B cell (primary cell): ENCODE measurements around the gene CAT. TPM values are rescaled to one million over a fixed set of nuclear protein-coding genes. Genes with fewer than 3 reads are reported as not detected.

Experiments used
- ATAC-seq: fragments of 200-7000 bp; cut with Tn5 transposase; one replicate; pipeline ENCODE4 v1.10.0; 2021; ENCODE audit warnings: low read depth, mild to moderate bottlenecking, moderate number of reproducible peaks, moderate library complexity
- CTCF ChIA-PET: fragments of 350-600 bp; sonication (Branson Sonifier 250); formaldehyde crosslinking; loops from one replicate; lab custom pipeline; 2021; ENCODE audit warnings: antibody characterized with exemption, inconsistent platforms; lab: Charles Lee
- POLR2A ChIA-PET: fragments of 350-600 bp; sonication (Branson Sonifier 250); formaldehyde crosslinking; loops from one replicate; lab custom pipeline; 2021; ENCODE audit warnings: antibody characterized with exemption; lab: Charles Lee
- DNase-seq: peaks from one replicate; pipeline ENCODE4 v3.0.0; 2013
- H2AFZ ChIP-seq: 2 replicates; pipeline ENCODE4 v1.6.1; 2012; ENCODE audit warnings: mild to moderate bottlenecking, low read depth, low read length; ENCODE audit not compliant: insufficient read depth, poor library complexity, severe bottlenecking
- H3K27ac ChIP-seq, 2 donors: 1 replicate in 1 of 2; 2 replicates in 1 of 2; pipeline ENCODE4 v1.5.1; 2012 to 2013; ENCODE audit warnings: low read length in 2 of 2, mild to moderate bottlenecking in 2 of 2, moderate library complexity in 1 of 2
- H3K27me3 ChIP-seq, 4 experiments: fragments of 200-600 bp in 1 of 4; sonication (generic) in 1 of 4; replicated peaks in 1 of 4; 1 replicate in 2 of 4; 2 replicates in 2 of 4; pipeline versions ENCODE4 v1.6.1 to v1.7.0; 2013 to 2016; ENCODE audit warnings: low read length in 3 of 4, mild to moderate bottlenecking in 2 of 4, mixed read lengths in 1 of 4, moderate library complexity in 1 of 4; ENCODE audit not compliant: insufficient read depth in 4 of 4, control insufficient read depth in 3 of 4; ENCODE audit errors: control extremely low read depth in 1 of 4
- H3K36me3 ChIP-seq, 2 experiments: replicated peaks in 1 of 2; 1 replicate in 1 of 2; 2 replicates in 1 of 2; pipeline versions ENCODE4 v1.6.1 to v1.7.1; 2013; ENCODE audit warnings: low read length in 1 of 2; ENCODE audit not compliant: insufficient read depth in 2 of 2, control insufficient read depth in 1 of 2; ENCODE audit errors: control extremely low read depth in 1 of 2, extremely low read depth in 1 of 2
- H3K4me1 ChIP-seq, 2 donors: fragments of 200-600 bp in 1 of 2; sonication (generic) in 1 of 2; 1 replicate in 1 of 2; 2 replicates in 1 of 2; pipeline versions ENCODE4 v1.5.1 to v1.6.1; 2013 to 2017; ENCODE audit warnings: low read length in 2 of 2; ENCODE audit not compliant: control insufficient read depth in 2 of 2, insufficient read depth in 2 of 2
- H3K4me2 ChIP-seq: replicated peaks from 2 replicates; pipeline ENCODE3; 2012; ENCODE audit warnings: mild to moderate bottlenecking, low read depth, low read length; ENCODE audit not compliant: poor library complexity, severe bottlenecking
- H3K4me3 ChIP-seq, 5 experiments: fragments of 200-600 bp in 1 of 5; sonication (generic) in 1 of 5; 1 replicate in 3 of 5; 2 replicates in 2 of 5; pipeline versions ENCODE4 v1.5.1 to v1.7.0; 2011 to 2016; ENCODE audit warnings: low read length in 4 of 5, mild to moderate bottlenecking in 4 of 5, low read depth in 2 of 5, control low read depth in 1 of 5, moderate library complexity in 1 of 5; ENCODE audit not compliant: insufficient read depth in 1 of 5; ENCODE audit errors: control extremely low read depth in 1 of 5, extremely low read depth in 1 of 5
- H3K79me2 ChIP-seq: fragments of 200-600 bp; sonication (generic); one replicate; pipeline ENCODE4 v1.6.0; 2016; ENCODE audit warnings: low read length; ENCODE audit not compliant: control insufficient read depth, insufficient read depth
- H3K9ac ChIP-seq: fragments of 200-600 bp; sonication (generic); 2 replicates; pipeline ENCODE4 v1.6.1; 2017; ENCODE audit warnings: mild to moderate bottlenecking, low read length, moderate library complexity
- H3K9me3 ChIP-seq, 3 donors: one replicate each; pipeline versions ENCODE4 v1.6.1 to v1.7.1; 2013; ENCODE audit warnings: low read length in 2 of 3; ENCODE audit not compliant: control insufficient read depth in 2 of 3, insufficient read depth in 1 of 3; ENCODE audit errors: control extremely low read depth in 1 of 3
- H4K20me1 ChIP-seq: 2 replicates; pipeline ENCODE4 v1.6.0; 2012; ENCODE audit warnings: mild to moderate bottlenecking, low read length; ENCODE audit not compliant: insufficient read depth, control insufficient read depth, poor library complexity, severe bottlenecking
- H3K27ac Mint-ChIP-seq: one replicate; pipeline ENCODE4 v1.8.0; 2021; ENCODE audit warnings: mixed read lengths
- H3K27me3 Mint-ChIP-seq: one replicate; pipeline ENCODE4 v1.8.0; 2021; ENCODE audit warnings: mixed read lengths
- H3K4me1 Mint-ChIP-seq: one replicate; pipeline ENCODE4 v1.8.0; 2021; ENCODE audit warnings: mixed read lengths
- H3K4me3 Mint-ChIP-seq: one replicate; pipeline ENCODE4 v1.8.0; 2021; ENCODE audit warnings: mixed read lengths
- H3K9me3 Mint-ChIP-seq: one replicate; pipeline ENCODE4 v1.8.0; 2022; ENCODE audit warnings: mixed read lengths; ENCODE audit not compliant: insufficient read depth
- EZH2 ChIP-seq: IDR thresholded peaks from 2 replicates; pipeline ENCODE4 v1.6.1; 2012; ENCODE audit warnings: borderline replicate concordance, low read depth, mild to moderate bottlenecking, moderate library complexity, low read length; ENCODE audit not compliant: insufficient read depth, poor library complexity, severe bottlenecking
- WGBS: methylation state at CpG from one replicate; pipeline ENCODE4 v1.1.5; 2013; ENCODE audit warnings: missing lambda C conversion rate; ENCODE audit not compliant: insufficient coverage; 5-methylcytosine and 5-hydroxymethylcytosine counted together
- intact Hi-C: fragments of 100-400 bp; cut with micrococcal nuclease; formaldehyde crosslinking; loops from one replicate; pipeline ENCODE4 v1.10.0; 2022
- polyA plus RNA-seq: library from polyadenylated mRNA; depleted of rRNA; stranded (reverse); fragments of >200 nt; gene quantifications from 2 replicates; pipeline ENCODE4 v1.2.3, GENCODE V29; 2012
- total RNA-seq, 2 donors: library from RNA; stranded (reverse); fragments of 120-200 nt in 1 of 2; gene quantifications; 1 replicate in 1 of 2; 2 replicates in 1 of 2; pipeline versions ENCODE4 v1.2.3 to v1.2.4, GENCODE V29; 2013 to 2022
- TF ChIP-seq, protein P1 (sequence below): fragments of 200-600 bp; IDR thresholded peaks from one replicate; pipeline ENCODE4 v1.8.0; 2022; ENCODE audit warnings: antibody characterized with exemption, mild to moderate bottlenecking

CAT gene
- total and polyA plus RNA-seq, 2 donors (not counting 1 experiment from before 2014, with no cell fraction given), result 83.2 to 91.7 TPM

DNA sequence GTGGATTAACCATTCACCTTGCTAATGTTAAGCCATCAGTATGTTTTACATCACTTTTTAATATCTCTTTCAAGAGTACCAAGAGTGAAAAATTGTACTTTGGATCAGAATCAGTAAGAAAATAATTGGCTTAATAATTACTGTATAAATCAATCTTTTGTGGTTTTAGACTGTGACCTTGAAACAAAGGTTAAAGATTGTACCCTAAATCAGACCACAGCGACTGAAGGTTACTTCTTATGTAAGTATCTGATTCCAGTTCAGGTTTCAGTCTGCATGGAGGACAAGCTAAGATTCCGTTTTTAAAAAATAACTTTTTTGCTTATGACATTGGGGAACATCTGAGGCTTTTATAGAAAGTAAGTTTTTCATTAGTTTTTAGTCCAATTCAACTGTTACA lies 18.9 kb downstream of the CAT start:
- CTCF ChIA-PET, result interaction anchor here (0.7 to 0.8 kb wide), 2 partner anchors 872 to 1030 kb away, joined by 4 read pairs; no protein-coding TSS in a partner anchor
- H3K9ac ChIP-seq, result no peak overlapping the region
- no peak for ATAC-seq
- peaks cover 4% of the 10 kb centered on the region for H3K79me2 ChIP-seq
- no peak for TF ChIP-seq EZH2
- TF ChIP-seq, protein P1, sequence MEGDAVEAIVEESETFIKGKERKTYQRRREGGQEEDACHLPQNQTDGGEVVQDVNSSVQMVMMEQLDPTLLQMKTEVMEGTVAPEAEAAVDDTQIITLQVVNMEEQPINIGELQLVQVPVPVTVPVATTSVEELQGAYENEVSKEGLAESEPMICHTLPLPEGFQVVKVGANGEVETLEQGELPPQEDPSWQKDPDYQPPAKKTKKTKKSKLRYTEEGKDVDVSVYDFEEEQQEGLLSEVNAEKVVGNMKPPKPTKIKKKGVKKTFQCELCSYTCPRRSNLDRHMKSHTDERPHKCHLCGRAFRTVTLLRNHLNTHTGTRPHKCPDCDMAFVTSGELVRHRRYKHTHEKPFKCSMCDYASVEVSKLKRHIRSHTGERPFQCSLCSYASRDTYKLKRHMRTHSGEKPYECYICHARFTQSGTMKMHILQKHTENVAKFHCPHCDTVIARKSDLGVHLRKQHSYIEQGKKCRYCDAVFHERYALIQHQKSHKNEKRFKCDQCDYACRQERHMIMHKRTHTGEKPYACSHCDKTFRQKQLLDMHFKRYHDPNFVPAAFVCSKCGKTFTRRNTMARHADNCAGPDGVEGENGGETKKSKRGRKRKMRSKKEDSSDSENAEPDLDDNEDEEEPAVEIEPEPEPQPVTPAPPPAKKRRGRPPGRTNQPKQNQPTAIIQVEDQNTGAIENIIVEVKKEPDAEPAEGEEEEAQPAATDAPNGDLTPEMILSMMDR, result no peak
- no peak overlapping the region for H3K4me2 ChIP-seq
- no peak overlapping the region for H2AFZ ChIP-seq
- no peaks in the 10 kb centered on the region for H3K4me1 ChIP-seq
- Mint-ChIP-seq H3K4me3 (no peak overlapping the region), H3K9me3 (no peaks in the 10 kb centered on the region), H3K4me1 (no peaks in the 10 kb centered on the region), H3K27ac (no peak overlapping the region), H3K27me3 (no peaks in the 10 kb centered on the region)
- WGBS, result no CpG with 5 or more reads among the region's 2 CpGs
- no peaks in the 10 kb centered on the region for H4K20me1 ChIP-seq
- no peak for DNase-seq
- no peak overlapping the region for H3K4me3 ChIP-seq
- no peaks in the 10 kb centered on the region for H3K27me3 ChIP-seq
- intact Hi-C loops, result no loop called here
- POLR2A ChIA-PET, result no interaction called here
- H3K36me3 ChIP-seq, result peaks cover 23 to 89% of the 10 kb centered on the region in 2 experiments
- H3K9me3 ChIP-seq, result no peaks in the 10 kb centered on the region
- H3K27ac ChIP-seq, result no peak overlapping the region

DNA sequence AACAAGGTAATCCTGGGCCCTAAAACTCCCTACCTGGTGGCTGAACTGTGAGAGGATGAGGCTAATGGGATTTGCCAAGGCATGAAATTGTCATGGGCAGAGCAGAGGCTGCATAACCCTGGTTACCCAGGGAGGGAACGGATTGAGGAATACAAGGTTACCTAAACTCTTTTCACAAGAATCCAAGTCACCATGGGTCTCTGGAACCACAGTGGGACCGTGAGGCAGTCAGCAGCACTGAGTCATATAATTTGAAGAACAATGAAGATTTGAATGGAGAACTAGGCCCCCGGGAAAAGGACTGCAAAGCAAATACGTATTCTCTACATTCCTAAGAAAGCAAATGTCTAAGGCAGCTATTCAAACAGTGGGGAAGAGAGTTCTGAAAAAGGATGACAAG lies 19.8 kb downstream of the CAT start:
- no peak overlapping the region for H3K4me2 ChIP-seq
- no peaks in the 10 kb centered on the region for H3K9me3 ChIP-seq
- Mint-ChIP-seq H3K4me1 (no peaks in the 10 kb centered on the region), H3K9me3 (no peaks in the 10 kb centered on the region), H3K27ac (no peak overlapping the region), H3K4me3 (no peak overlapping the region), H3K27me3 (no peaks in the 10 kb centered on the region)
- ChIA-PET CTCF (interaction anchor here (1.1 kb wide), 1 partner anchor 470 kb away, joined by 4 read pairs; no protein-coding TSS in a partner anchor), POLR2A (interaction anchor here (0.7 kb wide), 1 partner anchor 349 kb away, joined by 4 read pairs; no protein-coding TSS in a partner anchor)
- H2AFZ ChIP-seq, result no peak overlapping the region
- H3K4me1 ChIP-seq, result no peaks in the 10 kb centered on the region
- H3K9ac ChIP-seq, result no peak overlapping the region
- ATAC-seq, result no peak
- H3K27ac ChIP-seq, result no peak overlapping the region
- H3K4me3 ChIP-seq, result no peak overlapping the region
- intact Hi-C loops, result no loop called here
- no peak for DNase-seq
- no peak for TF ChIP-seq EZH2
- TF ChIP-seq, protein P1, result no peak
- H3K36me3 ChIP-seq, result peaks cover 26 to 89% of the 10 kb centered on the region in 2 experiments
- no peaks in the 10 kb centered on the region for H3K27me3 ChIP-seq
- no peaks in the 10 kb centered on the region for H3K79me2 ChIP-seq
- 100% methylated on average over 2 of the region's 4 CpGs for WGBS
- no peaks in the 10 kb centered on the region for H4K20me1 ChIP-seq
